ENCODE measurements around the gene USP12. TPM values are rescaled to one million over a fixed set of nuclear protein-coding genes. Genes with fewer than 3 reads are reported as not detected.

The USP12 gene
- total RNA-seq, 4 donors from 2014 or later = 3.9 to 31.7 (median 13.6) TPM

GRCh38 chr13:27211271-27211670 is 39.7 kb upstream of the USP12 start:
- Histone ChIP-seq H3K27ac (no peak overlapping the region), H3K27me3 (no peaks in the 10 kb centered on the region), H3K36me3 (no peaks in the 10 kb centered on the region), H3K9me3 (no peaks in the 10 kb centered on the region), H3K4me1 (no peaks in the 10 kb centered on the region), H3K4me3 (no peak overlapping the region)
- no peak for TF ChIP-seq CTCF (IDR thresholded peaks at IDR 0.05)
- no peak for TF ChIP-seq POLR2A (IDR thresholded peaks at IDR 0.05)
- intact Hi-C loops (cut with DNase I) = no loop called here
- WGBS, 2 donors = 92 to 100% methylated on average over 1 of the region's 1 CpG
- no peak for DNase-seq

GRCh38 chr13:27208514-27208913 is 36.9 kb upstream of the USP12 start:
- intact Hi-C loops (cut with DNase I) = no loop called here
- H3K4me1 ChIP-seq = no peaks in the 10 kb centered on the region
- no peaks in the 10 kb centered on the region for H3K36me3 ChIP-seq
- DNase-seq = no peak
- H3K4me3 ChIP-seq = no peak overlapping the region
- 92 to 100% methylated on average over 1 of the region's 1 CpG for WGBS, 2 donors
- no peaks in the 10 kb centered on the region for H3K27me3 ChIP-seq
- no peaks in the 10 kb centered on the region for H3K9me3 ChIP-seq
- no peak overlapping the region for H3K27ac ChIP-seq
- TF ChIP-seq CTCF (IDR thresholded peaks at IDR 0.05) (no peak), POLR2A (IDR thresholded peaks at IDR 0.05) (no peak)

GRCh38 chr13:27203854-27204253 is 32.2 kb upstream of the USP12 start:
- H3K27me3 ChIP-seq = peaks cover 0 to 12% (median 0%) of the 10 kb centered on the region in 4 donors
- no peaks in the 10 kb centered on the region for H3K9me3 ChIP-seq
- WGBS, 2 donors = 56 to 91% methylated on average over 2 to 3 of the region's 3 CpGs
- no peak for DNase-seq
- no peak overlapping the region for H3K27ac ChIP-seq
- TF ChIP-seq CTCF (IDR thresholded peaks at IDR 0.05) (peak in 4 of 6 experiments; percentile 12 to 47 (median 21)), POLR2A (IDR thresholded peaks at IDR 0.05) (no peak)
- H3K4me3 ChIP-seq = no peak overlapping the region
- intact Hi-C loops (cut with DNase I) = no loop called here
- H3K36me3 ChIP-seq = no peaks in the 10 kb centered on the region
- H3K4me1 ChIP-seq = no peaks in the 10 kb centered on the region

GRCh38 chr13:27203186-27203585 is 31.6 kb upstream of the USP12 start:
- no peak overlapping the region for H3K27ac ChIP-seq
- H3K4me3 ChIP-seq = no peak overlapping the region
- H3K4me1 ChIP-seq = no peaks in the 10 kb centered on the region
- no peaks in the 10 kb centered on the region for H3K9me3 ChIP-seq
- no peak for DNase-seq
- TF ChIP-seq CTCF (IDR thresholded peaks at IDR 0.05) = no peak
- no peak for TF ChIP-seq POLR2A (IDR thresholded peaks at IDR 0.05)
- intact Hi-C loops (cut with DNase I) = no loop called here
- 83 to 89% methylated on average over 4 of the region's 4 CpGs for WGBS, 2 donors
- no peaks in the 10 kb centered on the region for H3K36me3 ChIP-seq
- H3K27me3 ChIP-seq = peaks cover 0 to 13% (median 0%) of the 10 kb centered on the region in 4 donors

GRCh38 chr13:27201661-27202060 is 30.1 kb upstream of the USP12 start:
- TF ChIP-seq CTCF (IDR thresholded peaks at IDR 0.05) (no peak), POLR2A (IDR thresholded peaks at IDR 0.05) (no peak)
- WGBS, 2 donors = 85 to 100% methylated on average over 1 of the region's 1 CpG

More at GRCh38 chr13:27201661-27202060, 30.1 kb upstream of the USP12 start:
- no peaks in the 10 kb centered on the region for H3K4me1 ChIP-seq
- no peaks in the 10 kb centered on the region for H3K36me3 ChIP-seq
- no peak overlapping the region for H3K4me3 ChIP-seq
- intact Hi-C loops (cut with DNase I) = no loop called here
- peaks cover 0 to 24% (median 0%) of the 10 kb centered on the region in 4 donors for H3K27me3 ChIP-seq
- H3K9me3 ChIP-seq = no peaks in the 10 kb centered on the region
- H3K27ac ChIP-seq = no peak overlapping the region
- no peak for DNase-seq

All from esophagus squamous epithelium (tissue), 5 donors.